Right lobe of liver (tissue), 6 donors: Measurements from ENCODE around the gene VPS13A. TPM values are rescaled to one million over a fixed set of nuclear protein-coding genes. Genes with fewer than 3 reads are reported as not detected.

Experiments
- ATAC-seq, 4 donors: fragments of 200-7000 bp; cut with Tn5 transposase; one replicate each; pipeline ENCODE4 v1.9.1; 2020; ENCODE audit warnings: mild to moderate bottlenecking in 4 of 4, moderate library complexity in 4 of 4
- DNase-seq, 3 donors: peaks; one replicate each; pipeline ENCODE4 v3.0.0-alpha.2; 2020
- H3K27ac ChIP-seq, 3 donors: fragments of 200-600 bp; one replicate each; pipeline ENCODE4 v1.8.0; 2022
- H3K27me3 ChIP-seq, 2 donors: fragments of 200-600 bp; one replicate each; pipeline ENCODE4 v1.8.0; 2022
- H3K36me3 ChIP-seq, 4 donors: fragments of 200-600 bp; sonication (generic) in 1 of 4; one replicate each; pipeline versions ENCODE4 v1.5.1 to v1.8.0; 2017 to 2022; ENCODE audit warnings: control low read depth in 1 of 4
- H3K4me1 ChIP-seq, 4 donors: fragments of 200-600 bp; sonication (generic) in 1 of 4; one replicate each; pipeline versions ENCODE4 v1.5.1 to v1.8.0; 2017 to 2022; ENCODE audit warnings: control low read depth in 1 of 4
- H3K4me3 ChIP-seq, 3 donors: fragments of 200-600 bp; one replicate each; pipeline ENCODE4 v1.8.0; 2022
- H3K9me3 ChIP-seq, 4 donors: fragments of 200-600 bp; sonication (generic) in 1 of 4; one replicate each; pipeline versions ENCODE4 v1.5.1 to v1.8.0; 2017 to 2022; ENCODE audit warnings: control low read depth in 1 of 4
- CTCF ChIP-seq, 4 donors: fragments of 200-600 bp in 3 of 4; fragments of 450-650 bp in 1 of 4; IDR thresholded peaks; one replicate each; pipeline versions ENCODE4 v1.5.1 to v1.8.0; 2016 to 2022; ENCODE audit warnings: antibody characterized with exemption in 4 of 4, mild to moderate bottlenecking in 2 of 4
- POLR2A ChIP-seq: fragments of 450-650 bp; IDR thresholded peaks from one replicate; pipeline ENCODE4 v1.6.1; 2017; ENCODE audit warnings: antibody characterized with exemption, mild to moderate bottlenecking
- WGBS: methylation state at CpG from one replicate; pipeline ENCODE4 v1.1.6; 2018; ENCODE audit warnings: low coverage, low lambda C conversion rate; ENCODE audit not compliant: insufficient coverage; ENCODE audit errors: missing lambda C conversion rate; 5-methylcytosine and 5-hydroxymethylcytosine counted together
- intact Hi-C, 2 donors: fragments of 100-400 bp; cut with DNase I; formaldehyde crosslinking; loops; one replicate each; pipeline versions ENCODE4 v1.11.2 to v1.14.1; 2022
- total RNA-seq, 6 experiments: library from RNA; depleted of rRNA in 2 of 6; stranded (reverse); fragments of >200 nt in 2 of 6; fragmentation: NEBNext Ultra II Directional in 3 of 6; extraction: Animal tissue kit (Norgen Biotek cat#: 25700) in 3 of 6; gene quantifications; one replicate each; pipeline versions ENCODE4 v1.1.0 to v1.2.4, GENCODE V29; 2016 to 2023
- donor health status: DM: no; HTN: yes; CAD: no.
- donor health status: DM: no; HTN: no; CAD: no.
- donor health status: DM: no; HTN: no; CAD: no.
- donor health status: DM: no; HTN: yes; CAD: no.
- donor health status: DM: no; HTN: yes; CAD: no.

The VPS13A gene
- total RNA-seq, 6 experiments from 2014 or later = 13.1 to 26.5 (median 20.0) TPM

- WGBS = 54% methylated on average over 9 of the region's 12 CpGs
Observed at GRCh38 chr9:77449240-77450084, 272.1 kb downstream of the VPS13A start.

DNA sequence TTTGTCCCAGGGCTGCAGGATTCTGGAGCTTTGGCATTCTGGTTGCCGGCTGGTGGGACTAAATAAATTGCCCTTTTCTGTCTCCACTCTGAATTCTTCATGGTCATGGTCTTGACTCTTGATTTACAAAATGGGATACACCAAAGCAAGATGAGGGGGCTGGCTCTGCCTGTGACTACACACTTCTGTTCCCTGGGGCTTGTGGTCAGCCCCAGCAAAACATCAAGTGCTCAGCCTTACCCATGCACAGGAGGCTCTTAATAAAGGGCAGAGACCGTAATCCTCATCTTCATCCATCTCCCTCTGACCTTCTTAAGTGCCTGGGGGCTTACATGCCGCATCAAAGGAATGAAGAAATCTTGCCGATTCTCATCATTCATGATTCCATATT, 272.7 kb downstream of the VPS13A start:
- no peak for TF ChIP-seq CTCF (IDR thresholded peaks at IDR 0.05)
- no peak for TF ChIP-seq POLR2A
- DNase-seq = no peak
- Histone ChIP-seq H3K9me3 (no peaks in the 10 kb centered on the region), H3K27me3 (no peaks in the 10 kb centered on the region), H3K27ac (no peak overlapping the region), H3K4me1 (no peaks in the 10 kb centered on the region), H3K36me3 (no peaks in the 10 kb centered on the region), H3K4me3 (no peak overlapping the region)
- intact Hi-C loops = loop anchor here in 1 of 2 donors (10.0 kb wide), 2 partner anchors 195 to 295 kb away; partner anchors contain the start of gene GNA14
- no peak for ATAC-seq
- WGBS = 89% methylated on average over 4 of the region's 4 CpGs

More at GRCh38 chr9:77449240-77450084, 272.1 kb downstream of the VPS13A start:
- intact Hi-C loops = loop anchor here in 1 of 2 donors (10.0 kb wide), 2 partner anchors 195 to 295 kb away; partner anchors contain the start of gene GNA14
- no peak for ATAC-seq
- Histone ChIP-seq H3K36me3 (no peaks in the 10 kb centered on the region), H3K4me1 (no peaks in the 10 kb centered on the region), H3K27me3 (no peaks in the 10 kb centered on the region), H3K4me3 (no peak overlapping the region), H3K9me3 (no peaks in the 10 kb centered on the region), H3K27ac (no peak overlapping the region)
- DNase-seq = no peak
- no peak for TF ChIP-seq CTCF (IDR thresholded peaks at IDR 0.05)
- TF ChIP-seq POLR2A = no peak

DNA sequence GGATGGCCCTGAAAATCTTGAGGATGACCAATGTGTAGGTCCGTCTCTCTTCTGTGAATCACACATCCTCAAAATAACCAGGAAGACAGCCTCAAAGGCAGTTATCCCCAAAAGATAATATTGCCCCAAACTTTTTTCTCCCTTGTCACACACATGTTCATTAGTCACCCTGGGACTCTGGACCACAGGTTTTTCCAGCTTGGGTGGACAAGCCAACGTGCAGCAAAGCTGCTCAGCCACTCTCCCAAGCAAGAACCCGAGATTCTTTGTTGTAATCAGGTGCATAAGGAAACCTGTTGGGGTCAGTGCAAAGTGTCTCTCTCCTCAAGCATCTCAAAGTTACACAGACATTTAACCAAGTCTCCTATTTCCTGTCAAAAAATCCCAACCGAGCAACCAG, 274.2 kb downstream of the VPS13A start:
- intact Hi-C loops = loop anchor here in 1 of 2 donors (10.0 kb wide), 2 partner anchors 193 to 293 kb away; partner anchors contain the start of gene GNA14
- no peak for ATAC-seq

More for the DNA sequence above, 274.2 kb downstream of the VPS13A start:
- Histone ChIP-seq H3K27me3 (no peaks in the 10 kb centered on the region), H3K4me3 (no peak overlapping the region), H3K27ac (no peak overlapping the region), H3K9me3 (no peaks in the 10 kb centered on the region), H3K4me1 (no peaks in the 10 kb centered on the region), H3K36me3 (no peaks in the 10 kb centered on the region)
- no peak for DNase-seq
- WGBS = 70% methylated on average over 4 of the region's 4 CpGs
- TF ChIP-seq POLR2A (no peak), CTCF (IDR thresholded peaks at IDR 0.05) (no peak)
